Adrenal gland (tissue), 12 donors: ENCODE measurements around the gene MOV10L1. TPM values are rescaled to one million over a fixed set of nuclear protein-coding genes. Genes with fewer than 3 reads are reported as not detected.

Experiments
- DNase-seq, 7 donors: peaks; one replicate each; pipeline ENCODE4 v3.0.0-alpha.2; 2019 to 2020
- H3K27ac ChIP-seq, 5 donors: fragments of 200-600 bp; sonication (generic) in 4 of 5; 1 replicate in 3 of 5; 2 replicates in 2 of 5; pipeline versions ENCODE4 v1.5.1 to v1.8.0; 2016 to 2020; ENCODE audit warnings: mild to moderate bottlenecking in 1 of 5
- H3K27me3 ChIP-seq: fragments of 200-600 bp; 2 replicates; pipeline ENCODE4 v1.8.0; 2021
- H3K36me3 ChIP-seq, 2 donors: fragments of 200-600 bp; replicated peaks in 1 of 2; 1 replicate in 1 of 2; 2 replicates in 1 of 2; pipeline versions ENCODE4 v1.5.1 to v1.8.0; 2018 to 2022
- H3K4me1 ChIP-seq, 2 donors: fragments of 200-600 bp; replicated peaks in 1 of 2; 1 replicate in 1 of 2; 2 replicates in 1 of 2; pipeline versions ENCODE4 v1.5.1 to v1.8.0; 2018 to 2021
- H3K4me3 ChIP-seq, 4 donors: fragments of 200-600 bp; sonication (generic) in 3 of 4; one replicate each; pipeline ENCODE4 v1.5.1; 2016 to 2018
- H3K9me3 ChIP-seq, 3 donors: fragments of 200-600 bp; sonication (generic) in 1 of 3; replicated peaks in 1 of 3; 1 replicate in 2 of 3; 2 replicates in 1 of 3; pipeline versions ENCODE4 v1.5.1 to v1.8.0; 2016 to 2021
- CTCF ChIP-seq, 6 experiments: fragments of 450-650 bp in 4 of 6; fragments of 200-600 bp in 2 of 6; sonication (generic) in 1 of 6; IDR thresholded peaks; 1 replicate in 5 of 6; 2 replicates in 1 of 6; pipeline versions ENCODE4 v1.5.1 to v1.8.0; 2016 to 2021; ENCODE audit warnings: antibody characterized with exemption in 6 of 6, mild to moderate bottlenecking in 2 of 6, moderate library complexity in 1 of 6
- POLR2A ChIP-seq, 2 donors: fragments of 450-650 bp; IDR thresholded peaks; one replicate each; pipeline ENCODE4 v1.6.1; 2017; ENCODE audit warnings: antibody characterized with exemption in 2 of 2, mild to moderate bottlenecking in 2 of 2, moderate library complexity in 1 of 2
- WGBS, 4 donors: extraction: QIAGEN DNeasy Blood & Tissue Kit in 2 of 4; methylation state at CpG; one replicate each; pipeline versions ENCODE4 v1.1.5 to v1.1.7; 2013 to 2017; 5-methylcytosine and 5-hydroxymethylcytosine counted together
- intact Hi-C, 2 donors: fragments of 100-400 bp; cut with DNase I; formaldehyde crosslinking; loops; one replicate each; pipeline versions ENCODE4 v1.14.1 to v1.15.0; 2022 to 2023
- polyA plus RNA-seq, 3 donors: library from polyadenylated mRNA; stranded (reverse); fragments of 200-250 nt in 2 of 3; fragments of 350-450 nt in 1 of 3; fragmentation: Illumina TruSeq in 1 of 3; extraction: RNeasy Lipid Tissue Mini Kit (QIAGEN cat#74804) in 1 of 3; gene quantifications; one replicate each; pipeline ENCODE4 v1.2.3, GENCODE V29; 2013 to 2014
- total RNA-seq, 9 donors: library from RNA; depleted of rRNA in 4 of 9; stranded (reverse); fragments of >200 nt in 4 of 9; fragments of 120-200 nt in 1 of 9; fragmentation: NEBNext Ultra II Directional in 1 of 9; extraction: Animal tissue kit (Norgen Biotek cat#: 25700) in 1 of 9; gene quantifications; one replicate each; pipeline versions ENCODE4 v1.1.0 to v1.2.4, GENCODE V29; 2013 to 2023
- donor health status: healthy with polysubstance abuse.
- donor health status: Bipolar disorder and iron deficiency.
- donor health status: DM: yes; HTN: yes; CAD: no.
- donor health status: DM: no; HTN: no; CAD: no.
- donor health status: DM: no; HTN: no; CAD: no.
- donor health status: DM: yes; HTN: yes; CAD: no.

MOV10L1 gene
- total and polyA plus RNA-seq, 12 donors = 0.14 to 0.74 (median 0.40) TPM; not detected in 5

- H3K9me3 ChIP-seq = no peaks in the 10 kb centered on the region
- TF ChIP-seq POLR2A (IDR thresholded peaks at IDR 0.05) (no peak), CTCF (IDR thresholded peaks at IDR 0.05) (no peak)
- no peak overlapping the region for H3K4me3 ChIP-seq
- 37 to 59% (median 45%) methylated on average over 5 of the region's 5 CpGs for whole genome bisulfite sequencing, 4 donors
- no peaks in the 10 kb centered on the region for H3K4me1 ChIP-seq
- H3K27ac ChIP-seq = no peak overlapping the region
- H3K27me3 ChIP-seq = peaks cover 16% of the 10 kb centered on the region
- intact Hi-C loops = no loop called here
- no peak for DNase-seq
- H3K36me3 ChIP-seq = no peaks in the 10 kb centered on the region
Observed at GRCh38 chr22:50092342-50092741, 2.5 kb downstream of the MOV10L1 start.

- 82 to 93% (median 90%) methylated on average over 3 of the region's 3 CpGs for WGBS, 4 donors
Observed at GRCh38 chr22:50098052-50098451, 8.2 kb downstream of the MOV10L1 start.

DNA sequence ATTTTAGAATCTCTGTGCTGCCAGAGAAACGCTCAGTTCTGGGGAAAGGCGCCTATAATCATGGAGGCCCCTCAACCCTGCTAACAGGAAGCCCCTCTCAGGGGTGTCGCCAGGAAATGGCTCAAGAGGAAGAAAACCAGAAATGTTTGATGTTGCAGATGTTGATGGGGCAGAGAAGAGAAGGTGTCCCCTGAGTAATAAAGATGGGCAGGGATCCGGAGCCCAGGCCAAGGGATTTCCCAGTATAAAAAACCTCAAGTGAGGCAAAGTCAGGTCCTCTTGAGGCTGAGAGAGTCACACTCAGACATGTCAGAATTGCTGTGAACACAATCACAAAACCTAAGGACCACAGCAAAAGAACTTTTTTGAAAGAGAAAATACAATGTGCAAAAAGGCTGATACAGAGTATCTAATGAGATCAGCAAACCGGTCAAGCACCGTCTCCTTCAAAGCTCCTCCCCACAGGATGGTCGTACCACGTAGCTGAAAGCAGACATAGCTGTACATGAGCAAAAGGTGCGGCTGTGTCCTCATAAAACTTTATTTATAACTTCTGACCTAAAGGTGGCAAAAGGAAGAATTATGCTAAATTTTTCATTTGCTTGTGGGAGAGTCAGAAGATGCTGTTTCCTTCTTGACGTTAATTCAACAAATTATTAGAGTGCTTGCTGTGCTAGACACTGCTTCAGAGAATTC lies 12.2 kb downstream of the MOV10L1 start:
- no peak for DNase-seq
- Histone ChIP-seq H3K4me1 (no peaks in the 10 kb centered on the region), H3K27ac (no peak overlapping the region), H3K9me3 (no peaks in the 10 kb centered on the region), H3K4me3 (no peak overlapping the region), H3K27me3 (peaks cover 7% of the 10 kb centered on the region), H3K36me3 (no peaks in the 10 kb centered on the region)
- intact Hi-C loops = no loop called here
- TF ChIP-seq CTCF (IDR thresholded peaks at IDR 0.05) (no peak), POLR2A (IDR thresholded peaks at IDR 0.05) (no peak)
- 81 to 87% (median 84%) methylated on average over 10 of the region's 10 CpGs for WGBS, 4 donors

More at GRCh38 chr22:50098052-50098451, 8.2 kb downstream of the MOV10L1 start:
- TF ChIP-seq CTCF (IDR thresholded peaks at IDR 0.05) = no peak
- no peak for TF ChIP-seq POLR2A (IDR thresholded peaks at IDR 0.05)
- Histone ChIP-seq H3K36me3 (no peaks in the 10 kb centered on the region), H3K4me3 (no peak overlapping the region), H3K27me3 (peaks cover 7% of the 10 kb centered on the region), H3K27ac (no peak overlapping the region), H3K9me3 (no peaks in the 10 kb centered on the region), H3K4me1 (no peaks in the 10 kb centered on the region)
- intact Hi-C loops = no loop called here
- DNase-seq = no peak

DNA sequence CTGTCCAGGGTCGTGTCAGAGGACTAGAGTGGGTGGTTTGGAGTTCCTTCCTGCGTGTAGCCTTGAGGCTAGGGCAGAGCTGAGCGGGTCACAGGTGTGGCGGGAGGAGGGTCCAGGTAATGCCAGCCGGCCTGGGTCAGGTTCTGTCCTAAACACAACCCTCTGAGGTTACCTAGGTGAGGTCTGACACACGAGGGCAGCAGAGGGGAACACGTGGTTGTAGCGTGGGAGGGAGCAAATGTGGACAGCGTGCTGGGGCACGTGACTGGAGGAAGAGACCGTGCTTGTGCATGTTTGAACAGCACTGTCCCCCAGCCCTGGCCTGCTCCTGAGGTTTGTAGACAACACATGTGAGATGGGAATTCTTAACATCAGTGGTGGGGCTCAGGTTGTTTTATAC lies 13.1 kb downstream of the MOV10L1 start:
- no peak overlapping the region for H3K27ac ChIP-seq
- 49 to 60% (median 52%) methylated on average over 10 to 11 of the region's 11 CpGs for WGBS, 4 donors
- TF ChIP-seq CTCF (IDR thresholded peaks at IDR 0.05) = no peak
- H3K4me3 ChIP-seq = no peak overlapping the region
- intact Hi-C loops = no loop called here
- H3K36me3 ChIP-seq = no peaks in the 10 kb centered on the region
- H3K9me3 ChIP-seq = no peaks in the 10 kb centered on the region
- H3K27me3 ChIP-seq = peaks cover 10% of the 10 kb centered on the region
- no peaks in the 10 kb centered on the region for H3K4me1 ChIP-seq
- no peak for DNase-seq
